ENCODE measurements around the gene TBC1D9B. TPM values are rescaled to one million over a fixed set of nuclear protein-coding genes. Genes with fewer than 3 reads are reported as not detected.

The TBC1D9B gene
- total and polyA plus RNA-seq, 2 of the 13 experiments (the other 11 are each of a cell fraction or from before 2014, with no cell fraction given) = 35.0 to 50.0 TPM

- TF ChIP-seq MLXIP (CRISPR knock-in tag; IDR thresholded peaks at IDR 0.05; ENCODE audit: borderline replicate concordance) = no peak
- no peak for TF ChIP-seq ELF4 (CRISPR knock-in tag; IDR thresholded peaks at IDR 0.05; ENCODE audit: borderline replicate concordance)
- TF ChIP-seq ZKSCAN5 (CRISPR knock-in tag; IDR thresholded peaks at IDR 0.05) = peak; percentile 88
- TF ChIP-seq PHF21A (CRISPR knock-in tag; IDR thresholded peaks at IDR 0.05) = peak; percentile 44; the same call in 1 of the 2 replicates
- no peak for TF ChIP-seq MAFK (conservative IDR thresholded peaks at IDR 0.05 in 1 of 2, IDR thresholded peaks at IDR 0.05 in 1 of 2; ENCODE audit: low read length in 2 of 2)
- peak; percentile 54 for TF ChIP-seq RXRB (CRISPR knock-in tag; IDR thresholded peaks at IDR 0.05; ENCODE audit: borderline replicate concordance)
- TF ChIP-seq, protein P1, sequence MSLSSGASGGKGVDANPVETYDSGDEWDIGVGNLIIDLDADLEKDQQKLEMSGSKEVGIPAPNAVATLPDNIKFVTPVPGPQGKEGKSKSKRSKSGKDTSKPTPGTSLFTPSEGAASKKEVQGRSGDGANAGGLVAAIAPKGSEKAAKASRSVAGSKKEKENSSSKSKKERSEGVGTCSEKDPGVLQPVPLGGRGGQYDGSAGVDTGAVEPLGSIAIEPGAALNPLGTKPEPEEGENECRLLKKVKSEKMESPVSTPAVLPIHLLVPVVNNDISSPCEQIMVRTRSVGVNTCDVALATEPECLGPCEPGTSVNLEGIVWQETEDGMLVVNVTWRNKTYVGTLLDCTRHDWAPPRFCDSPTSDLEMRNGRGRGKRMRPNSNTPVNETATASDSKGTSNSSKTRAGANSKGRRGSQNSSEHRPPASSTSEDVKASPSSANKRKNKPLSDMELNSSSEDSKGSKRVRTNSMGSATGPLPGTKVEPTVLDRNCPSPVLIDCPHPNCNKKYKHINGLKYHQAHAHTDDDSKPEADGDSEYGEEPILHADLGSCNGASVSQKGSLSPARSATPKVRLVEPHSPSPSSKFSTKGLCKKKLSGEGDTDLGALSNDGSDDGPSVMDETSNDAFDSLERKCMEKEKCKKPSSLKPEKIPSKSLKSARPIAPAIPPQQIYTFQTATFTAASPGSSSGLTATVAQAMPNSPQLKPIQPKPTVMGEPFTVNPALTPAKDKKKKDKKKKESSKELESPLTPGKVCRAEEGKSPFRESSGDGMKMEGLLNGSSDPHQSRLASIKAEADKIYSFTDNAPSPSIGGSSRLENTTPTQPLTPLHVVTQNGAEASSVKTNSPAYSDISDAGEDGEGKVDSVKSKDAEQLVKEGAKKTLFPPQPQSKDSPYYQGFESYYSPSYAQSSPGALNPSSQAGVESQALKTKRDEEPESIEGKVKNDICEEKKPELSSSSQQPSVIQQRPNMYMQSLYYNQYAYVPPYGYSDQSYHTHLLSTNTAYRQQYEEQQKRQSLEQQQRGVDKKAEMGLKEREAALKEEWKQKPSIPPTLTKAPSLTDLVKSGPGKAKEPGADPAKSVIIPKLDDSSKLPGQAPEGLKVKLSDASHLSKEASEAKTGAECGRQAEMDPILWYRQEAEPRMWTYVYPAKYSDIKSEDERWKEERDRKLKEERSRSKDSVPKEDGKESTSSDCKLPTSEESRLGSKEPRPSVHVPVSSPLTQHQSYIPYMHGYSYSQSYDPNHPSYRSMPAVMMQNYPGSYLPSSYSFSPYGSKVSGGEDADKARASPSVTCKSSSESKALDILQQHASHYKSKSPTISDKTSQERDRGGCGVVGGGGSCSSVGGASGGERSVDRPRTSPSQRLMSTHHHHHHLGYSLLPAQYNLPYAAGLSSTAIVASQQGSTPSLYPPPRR (CRISPR knock-in tag; IDR thresholded peaks at IDR 0.05; ENCODE audit: borderline replicate concordance) = no peak
- no peak for TF ChIP-seq FOXP1 (IDR thresholded peaks at IDR 0.05)
- peak; percentile 87 for TF ChIP-seq FOXP1 (CRISPR knock-in tag; IDR thresholded peaks at IDR 0.05)
- no peak for TF ChIP-seq ZSCAN31 (CRISPR knock-in tag; IDR thresholded peaks at IDR 0.05; ENCODE audit: low read depth)
- TF ChIP-seq, protein P2, sequence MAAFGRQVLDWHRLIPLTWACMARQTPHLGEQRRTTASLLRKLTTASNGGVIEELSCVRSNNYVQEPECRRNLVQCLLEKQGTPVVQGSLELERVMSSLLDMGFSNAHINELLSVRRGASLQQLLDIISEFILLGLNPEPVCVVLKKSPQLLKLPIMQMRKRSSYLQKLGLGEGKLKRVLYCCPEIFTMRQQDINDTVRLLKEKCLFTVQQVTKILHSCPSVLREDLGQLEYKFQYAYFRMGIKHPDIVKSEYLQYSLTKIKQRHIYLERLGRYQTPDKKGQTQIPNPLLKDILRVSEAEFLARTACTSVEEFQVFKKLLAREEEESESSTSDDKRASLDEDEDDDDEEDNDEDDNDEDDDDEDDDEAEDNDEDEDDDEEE (CRISPR knock-in tag; IDR thresholded peaks at IDR 0.05) = no peak
- no peak for TF ChIP-seq THAP7 (CRISPR knock-in tag; IDR thresholded peaks at IDR 0.05)
- no peak for TF ChIP-seq ZNF253 (CRISPR knock-in tag; IDR thresholded peaks at IDR 0.05; ENCODE audit: borderline replicate concordance)
- TF ChIP-seq, protein P3, sequence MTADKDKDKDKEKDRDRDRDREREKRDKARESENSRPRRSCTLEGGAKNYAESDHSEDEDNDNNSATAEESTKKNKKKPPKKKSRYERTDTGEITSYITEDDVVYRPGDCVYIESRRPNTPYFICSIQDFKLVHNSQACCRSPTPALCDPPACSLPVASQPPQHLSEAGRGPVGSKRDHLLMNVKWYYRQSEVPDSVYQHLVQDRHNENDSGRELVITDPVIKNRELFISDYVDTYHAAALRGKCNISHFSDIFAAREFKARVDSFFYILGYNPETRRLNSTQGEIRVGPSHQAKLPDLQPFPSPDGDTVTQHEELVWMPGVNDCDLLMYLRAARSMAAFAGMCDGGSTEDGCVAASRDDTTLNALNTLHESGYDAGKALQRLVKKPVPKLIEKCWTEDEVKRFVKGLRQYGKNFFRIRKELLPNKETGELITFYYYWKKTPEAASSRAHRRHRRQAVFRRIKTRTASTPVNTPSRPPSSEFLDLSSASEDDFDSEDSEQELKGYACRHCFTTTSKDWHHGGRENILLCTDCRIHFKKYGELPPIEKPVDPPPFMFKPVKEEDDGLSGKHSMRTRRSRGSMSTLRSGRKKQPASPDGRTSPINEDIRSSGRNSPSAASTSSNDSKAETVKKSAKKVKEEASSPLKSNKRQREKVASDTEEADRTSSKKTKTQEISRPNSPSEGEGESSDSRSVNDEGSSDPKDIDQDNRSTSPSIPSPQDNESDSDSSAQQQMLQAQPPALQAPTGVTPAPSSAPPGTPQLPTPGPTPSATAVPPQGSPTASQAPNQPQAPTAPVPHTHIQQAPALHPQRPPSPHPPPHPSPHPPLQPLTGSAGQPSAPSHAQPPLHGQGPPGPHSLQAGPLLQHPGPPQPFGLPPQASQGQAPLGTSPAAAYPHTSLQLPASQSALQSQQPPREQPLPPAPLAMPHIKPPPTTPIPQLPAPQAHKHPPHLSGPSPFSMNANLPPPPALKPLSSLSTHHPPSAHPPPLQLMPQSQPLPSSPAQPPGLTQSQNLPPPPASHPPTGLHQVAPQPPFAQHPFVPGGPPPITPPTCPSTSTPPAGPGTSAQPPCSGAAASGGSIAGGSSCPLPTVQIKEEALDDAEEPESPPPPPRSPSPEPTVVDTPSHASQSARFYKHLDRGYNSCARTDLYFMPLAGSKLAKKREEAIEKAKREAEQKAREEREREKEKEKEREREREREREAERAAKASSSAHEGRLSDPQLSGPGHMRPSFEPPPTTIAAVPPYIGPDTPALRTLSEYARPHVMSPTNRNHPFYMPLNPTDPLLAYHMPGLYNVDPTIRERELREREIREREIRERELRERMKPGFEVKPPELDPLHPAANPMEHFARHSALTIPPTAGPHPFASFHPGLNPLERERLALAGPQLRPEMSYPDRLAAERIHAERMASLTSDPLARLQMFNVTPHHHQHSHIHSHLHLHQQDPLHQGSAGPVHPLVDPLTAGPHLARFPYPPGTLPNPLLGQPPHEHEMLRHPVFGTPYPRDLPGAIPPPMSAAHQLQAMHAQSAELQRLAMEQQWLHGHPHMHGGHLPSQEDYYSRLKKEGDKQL (CRISPR knock-in tag; IDR thresholded peaks at IDR 0.05; ENCODE audit: low read depth) = no peak
These were observed 83.0 kb downstream of the TBC1D9B start (continued) for GRCh38 chr5:179824745-179825112.

Data from HepG2 (cell line).